Astrocyte of the spinal cord (primary cell): ENCODE data around the gene MYOM1.

Experiments used
- DNase-seq: peaks from one replicate; pipeline ENCODE4 v3.0.0; 2011; ENCODE audit warnings: low read depth, low spot score
- H3K4me3 ChIP-seq: 2 replicates; pipeline ENCODE4 v1.5.1; 2011; ENCODE audit warnings: low read depth, mild to moderate bottlenecking, low read length, moderate library complexity
- CTCF ChIP-seq: IDR thresholded peaks from 2 replicates; pipeline ENCODE4 v1.5.1; 2012; ENCODE audit warnings: low read depth, mild to moderate bottlenecking, low read length, inconsistent platforms
- in situ Hi-C: cut with HindIII; loops from 2 replicates; pipeline ENCODE4 v1.10.0; 2017; ENCODE audit warnings: low sequenced_read_pairs

The MYOM1 gene

DNA sequence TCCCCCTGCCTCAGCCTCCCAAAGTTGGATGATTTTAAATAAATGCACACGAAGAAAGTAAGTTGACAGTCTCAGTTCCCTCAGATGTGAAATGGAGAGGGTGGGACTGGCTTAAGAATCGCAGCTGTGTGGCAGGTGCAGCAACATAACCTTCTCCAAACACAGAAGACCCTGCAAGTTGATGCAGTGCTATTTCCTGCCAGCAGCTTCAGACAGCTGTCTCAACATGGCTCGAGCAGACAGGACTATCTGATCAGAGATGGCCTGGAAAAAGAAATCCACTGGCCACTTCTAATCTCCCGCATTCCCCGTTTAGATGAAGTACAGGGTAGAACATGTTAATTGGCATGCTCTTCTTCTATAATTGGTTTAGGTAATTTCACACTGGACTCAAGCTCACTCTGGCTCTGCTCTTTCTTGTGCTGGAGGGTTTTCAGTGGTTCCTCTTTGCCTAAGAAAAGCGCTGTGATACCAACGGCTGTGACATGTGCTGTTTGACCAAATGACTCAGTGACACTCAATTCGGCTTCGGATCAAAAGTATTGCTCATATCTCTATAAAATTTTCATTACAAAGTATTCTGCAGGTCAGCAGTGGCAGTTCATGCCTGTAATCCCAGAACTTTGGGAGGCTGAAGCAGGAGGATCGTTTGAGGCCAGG, 40.2 kb downstream of the MYOM1 start:
- DNase-seq = no peak
- TF ChIP-seq CTCF = no peak
- no peak overlapping the region for H3K4me3 ChIP-seq
- in situ Hi-C loops = no loop called here

DNA sequence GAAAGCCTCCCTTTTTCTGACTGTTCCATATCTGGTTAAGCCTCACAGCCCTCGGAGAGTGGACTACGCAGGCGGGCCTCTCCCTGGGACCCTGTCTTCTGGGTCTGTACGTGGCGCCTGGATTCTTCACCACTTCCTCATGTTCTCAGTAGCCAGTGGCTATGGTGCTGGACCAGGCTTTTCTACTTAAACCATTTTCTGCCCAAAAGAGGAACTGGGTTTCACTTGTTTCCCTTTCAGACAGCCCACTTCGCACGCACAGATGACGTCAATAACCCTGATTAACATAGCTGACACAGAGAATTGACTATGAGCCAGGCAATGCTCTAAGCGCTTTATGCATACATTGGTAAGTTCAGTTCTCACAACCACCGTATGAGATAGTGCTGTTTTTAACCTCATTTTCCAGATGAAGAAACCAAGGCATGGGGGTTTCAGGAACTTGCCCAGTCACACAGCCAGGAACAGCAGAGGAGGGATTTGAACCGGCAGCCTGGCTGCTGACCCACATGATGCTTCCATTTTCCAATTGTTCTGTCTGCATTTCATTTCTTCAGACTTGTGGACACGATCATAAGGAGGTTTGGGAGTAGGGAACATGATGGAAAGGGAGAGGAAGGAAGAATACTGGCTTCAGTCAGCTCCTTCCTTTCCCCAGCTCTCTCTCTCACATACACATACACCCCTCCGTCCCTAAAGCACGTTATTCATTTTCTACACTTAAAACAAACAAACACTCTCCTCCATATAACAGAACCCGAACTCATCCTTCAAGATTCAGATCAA, 41.7 kb downstream of the MYOM1 start:
- no peak overlapping the region for H3K4me3 ChIP-seq
- DNase-seq = no peak
- in situ Hi-C loops = no loop called here
- TF ChIP-seq CTCF = no peak

- DNase-seq = peak; percentile 30
Measured at GRCh38 chr18:3175195-3175758, 44.5 kb downstream of the MYOM1 start.

DNA sequence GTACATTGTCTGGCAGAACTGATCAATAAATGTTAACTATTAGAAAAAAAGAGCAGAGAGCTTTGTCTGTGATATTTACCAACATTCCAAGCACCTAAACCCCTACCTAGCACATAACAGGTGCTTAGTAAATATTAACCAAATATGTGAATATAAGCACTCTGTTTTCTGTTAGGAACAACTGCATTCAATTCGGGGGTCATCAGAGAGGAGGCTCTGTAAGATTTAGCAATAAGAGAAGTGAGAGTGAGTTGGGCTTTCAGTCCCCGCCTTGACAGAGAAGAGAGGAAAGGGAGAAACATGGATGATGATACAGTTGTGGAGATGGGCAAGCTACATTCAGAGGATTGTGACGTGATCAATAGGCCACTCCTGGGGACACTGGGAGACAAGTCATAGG, 47.7 kb downstream of the MYOM1 start:
- TF ChIP-seq CTCF = no peak

More at GRCh38 chr18:3175195-3175758, 44.5 kb downstream of the MYOM1 start:
- in situ Hi-C loops = no loop called here
- no peak overlapping the region for H3K4me3 ChIP-seq
- no peak for TF ChIP-seq CTCF

GRCh38 chr18:3171631-3172030, 48.1 kb downstream of the MYOM1 start:
- no peak for TF ChIP-seq CTCF
- H3K4me3 ChIP-seq = no peak overlapping the region
- DNase-seq = no peak
- in situ Hi-C loops = no loop called here

More for the DNA sequence above, 47.7 kb downstream of the MYOM1 start:
- in situ Hi-C loops = no loop called here
- no peak for DNase-seq
- H3K4me3 ChIP-seq = no peak overlapping the region

GRCh38 chr18:3170441-3171161, 49.2 kb downstream of the MYOM1 start:
- H3K4me3 ChIP-seq = no peak overlapping the region
- no peak for TF ChIP-seq CTCF
- DNase-seq = no peak
- in situ Hi-C loops = no loop called here
